Activated T-helper 1 cell treated with Interleukin-2 at 50 U/mL for 16 hours (primary cell): ENCODE results near the gene KCNIP3.

ENCODE experiments used
- DNase-seq: peaks from one replicate; pipeline ENCODE4 v3.0.0-alpha.2; 2020; ENCODE audit warnings: low read depth

The KCNIP3 gene

DNA sequence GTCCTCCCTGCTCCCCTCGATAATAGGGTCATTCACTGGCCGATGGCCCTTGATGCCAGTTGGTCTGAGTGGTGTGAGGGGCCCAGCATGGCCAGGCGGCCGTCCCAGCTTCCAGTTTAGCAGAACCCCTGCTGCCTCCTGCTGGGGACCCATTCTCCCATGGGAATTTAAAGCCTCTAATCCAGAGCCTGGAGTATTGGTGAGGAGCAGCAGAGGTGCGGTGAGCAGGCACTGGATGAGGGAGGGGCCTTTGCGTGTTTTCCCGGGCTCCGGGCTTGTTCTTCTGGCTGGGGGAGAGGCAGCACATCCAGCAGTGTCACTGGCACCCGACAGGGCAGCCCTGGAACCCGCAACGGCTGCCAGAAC lies 17.4 kb downstream of the KCNIP3 start:
- DNase-seq, result no peak

- no peak for DNase-seq
Measured at GRCh38 chr2:95314964-95315611, 17.9 kb downstream of the KCNIP3 start.

GRCh38 chr2:95315801-95316411 lies 18.8 kb downstream of the KCNIP3 start:
- no peak for DNase-seq

- no peak for DNase-seq
Measured at GRCh38 chr2:95316466-95317122, 19.4 kb downstream of the KCNIP3 start.

GRCh38 chr2:95317123-95317500 lies 20.0 kb downstream of the KCNIP3 start:
- DNase-seq, result no peak

- no peak for DNase-seq
Measured at GRCh38 chr2:95317665-95318425, 20.7 kb downstream of the KCNIP3 start.

DNA sequence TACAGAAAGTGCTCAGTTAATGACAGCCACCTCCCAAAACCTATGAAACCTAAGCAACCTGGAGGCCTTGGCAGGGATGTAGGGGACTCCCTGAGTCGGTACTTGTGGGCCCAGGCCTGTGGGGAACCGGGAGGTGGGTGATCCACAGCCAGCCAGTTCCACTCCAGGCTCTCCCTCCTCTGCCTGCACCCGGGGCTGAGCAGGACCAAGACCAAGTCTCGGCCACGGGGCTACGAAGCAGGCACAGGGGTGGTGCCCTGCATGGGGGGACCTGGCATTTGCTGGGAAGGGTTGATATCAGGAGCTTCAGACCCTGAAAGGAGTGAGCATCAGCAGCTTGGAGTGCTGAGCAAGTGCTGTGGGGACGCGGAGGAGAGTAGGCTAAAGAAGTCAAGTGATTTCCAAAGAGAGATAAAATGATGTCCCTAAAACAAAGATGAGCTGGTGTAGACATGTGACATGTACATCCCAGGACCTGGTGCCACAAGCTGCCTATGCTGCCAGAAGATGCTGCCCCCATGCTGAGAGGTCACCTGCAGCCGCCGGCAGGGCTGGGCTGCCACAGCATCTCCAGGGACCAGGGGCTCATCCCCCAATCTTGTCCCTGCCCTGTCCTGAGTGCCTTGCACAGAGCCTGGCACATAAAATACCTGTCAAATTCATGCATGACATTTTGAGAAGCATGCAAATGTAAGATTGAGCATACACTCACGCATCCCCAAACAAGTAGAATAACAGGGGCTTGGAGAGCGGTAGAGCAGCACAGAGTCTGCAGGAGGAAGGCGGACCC lies 21.5 kb downstream of the KCNIP3 start:
- DNase-seq, result no peak

DNA sequence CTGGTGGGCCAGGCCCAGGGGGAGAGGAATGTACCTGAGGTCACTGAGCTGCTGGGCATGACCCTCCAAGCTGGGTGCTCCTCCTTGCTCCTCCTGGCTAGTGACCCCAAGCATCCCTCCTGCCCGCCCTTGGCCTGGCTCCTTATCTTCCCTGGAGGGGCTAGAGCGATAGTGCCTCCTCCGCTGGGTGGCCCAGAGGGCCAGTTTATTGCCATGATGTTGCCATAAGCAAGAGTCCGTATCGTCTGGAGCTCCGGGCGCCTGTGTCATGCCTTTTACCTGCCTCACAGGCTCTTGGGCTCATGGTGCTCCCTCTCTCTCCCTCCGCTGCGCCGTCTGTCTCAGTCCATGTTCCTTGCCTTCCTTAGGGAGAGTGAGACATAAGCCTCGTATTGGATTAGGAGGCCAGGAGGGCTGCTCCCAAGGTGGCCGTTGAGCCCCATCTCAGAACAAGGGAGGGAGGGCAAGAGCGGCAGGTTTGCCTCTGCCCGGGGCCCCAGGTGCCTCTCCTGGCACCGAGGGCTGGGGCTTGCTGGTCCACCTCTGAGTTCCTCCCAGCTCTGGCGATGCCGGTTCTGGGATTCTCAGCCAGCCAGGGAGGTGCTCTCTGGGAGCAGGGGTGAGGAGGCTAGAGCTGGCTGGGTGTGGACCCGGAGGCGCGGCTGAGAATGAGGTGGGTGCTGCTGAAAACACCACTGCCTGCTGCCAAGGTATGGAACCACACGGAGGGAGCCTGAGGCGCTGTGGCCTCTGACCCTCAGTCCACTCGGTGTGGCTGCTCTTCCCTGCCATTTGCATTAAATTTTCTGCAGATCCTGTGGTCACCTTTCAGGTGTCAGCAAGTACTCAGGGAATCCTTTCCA lies 22.6 kb downstream of the KCNIP3 start:
- no peak for DNase-seq

DNA sequence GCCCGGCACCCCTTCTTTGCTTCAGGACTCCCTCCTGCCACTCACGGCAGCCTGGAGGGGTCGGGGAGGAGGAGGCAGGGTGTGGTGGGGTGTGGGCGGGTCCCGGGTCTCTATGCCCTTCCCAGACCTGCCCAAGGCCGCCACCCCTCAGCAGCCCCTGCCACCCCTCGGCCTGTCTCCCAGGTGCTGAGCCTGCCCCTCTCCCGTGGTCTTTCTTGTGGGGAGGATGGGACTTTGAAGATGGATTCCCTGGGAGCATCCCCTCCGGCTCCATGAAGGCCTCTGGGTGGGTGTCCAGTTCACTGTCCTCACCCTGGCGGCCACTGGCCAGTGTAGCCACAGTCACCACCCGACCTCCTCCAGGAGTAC lies 23.2 kb downstream of the KCNIP3 start:
- DNase-seq, result no peak

DNA sequence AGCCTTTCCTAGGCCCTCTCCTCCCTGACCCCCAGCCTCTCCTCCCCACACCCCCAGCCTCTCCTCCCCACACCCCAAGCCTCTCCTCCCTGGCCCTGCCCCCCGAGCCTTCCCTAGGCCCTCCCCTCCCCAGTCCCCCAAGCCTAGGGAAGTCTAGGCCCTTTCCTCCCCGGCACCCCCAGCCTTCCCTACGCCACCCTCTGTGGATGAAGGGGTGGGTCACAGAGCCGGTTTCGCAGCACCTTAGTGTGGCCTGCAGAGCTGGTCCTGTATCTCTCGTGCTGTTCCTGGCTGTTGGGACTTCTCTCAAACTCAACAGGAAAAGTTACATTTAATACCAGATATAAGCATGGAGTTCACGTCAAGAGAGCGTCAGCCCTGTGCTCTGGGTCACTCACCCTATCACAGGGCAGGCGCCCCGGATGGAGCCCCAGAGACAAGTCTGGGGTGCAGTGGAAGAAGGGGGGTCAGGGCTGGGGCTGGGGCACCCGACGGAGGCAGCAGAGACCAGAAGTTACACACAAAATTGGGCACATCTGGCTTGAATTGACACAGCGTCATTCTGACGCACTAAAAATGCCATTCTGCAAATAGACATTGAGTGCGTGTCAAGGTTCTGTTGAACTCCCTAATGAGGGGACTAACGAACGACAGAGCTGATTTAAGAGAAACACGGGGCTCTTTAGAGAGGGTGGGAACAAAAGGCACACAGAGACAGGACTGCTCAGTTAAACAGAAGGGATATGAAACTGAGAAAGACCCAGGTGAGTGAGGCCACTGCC lies 24.0 kb downstream of the KCNIP3 start:
- no peak for DNase-seq

- no peak for DNase-seq
Measured at GRCh38 chr2:95323347-95324155, 26.4 kb downstream of the KCNIP3 start.

GRCh38 chr2:95325026-95325425 lies 27.9 kb downstream of the KCNIP3 start:
- no peak for DNase-seq

GRCh38 chr2:95325590-95326432 lies 28.7 kb downstream of the KCNIP3 start:
- DNase-seq, result no peak

GRCh38 chr2:95326433-95327140 lies 29.4 kb downstream of the KCNIP3 start:
- DNase-seq, result no peak

DNA sequence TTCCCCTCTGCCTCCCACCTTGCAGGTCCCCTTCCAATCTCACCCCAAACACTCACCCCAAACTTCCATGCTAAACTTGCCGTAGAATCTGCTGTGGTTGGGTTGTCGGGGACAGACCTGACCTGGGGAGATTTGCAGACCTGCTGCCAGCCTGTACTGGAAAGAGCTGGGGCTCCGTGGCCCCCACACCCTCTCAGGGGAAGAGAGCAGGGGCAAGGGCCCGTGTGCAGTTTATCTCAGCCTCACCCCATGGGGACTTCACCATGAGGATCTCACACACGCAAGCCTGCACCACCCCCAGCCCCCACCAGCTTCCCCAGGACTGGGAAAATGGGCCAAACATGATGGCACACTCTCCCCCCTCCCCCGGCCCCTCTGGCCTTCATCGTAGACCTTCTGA lies 30.7 kb downstream of the KCNIP3 start:
- DNase-seq, result no peak

DNA sequence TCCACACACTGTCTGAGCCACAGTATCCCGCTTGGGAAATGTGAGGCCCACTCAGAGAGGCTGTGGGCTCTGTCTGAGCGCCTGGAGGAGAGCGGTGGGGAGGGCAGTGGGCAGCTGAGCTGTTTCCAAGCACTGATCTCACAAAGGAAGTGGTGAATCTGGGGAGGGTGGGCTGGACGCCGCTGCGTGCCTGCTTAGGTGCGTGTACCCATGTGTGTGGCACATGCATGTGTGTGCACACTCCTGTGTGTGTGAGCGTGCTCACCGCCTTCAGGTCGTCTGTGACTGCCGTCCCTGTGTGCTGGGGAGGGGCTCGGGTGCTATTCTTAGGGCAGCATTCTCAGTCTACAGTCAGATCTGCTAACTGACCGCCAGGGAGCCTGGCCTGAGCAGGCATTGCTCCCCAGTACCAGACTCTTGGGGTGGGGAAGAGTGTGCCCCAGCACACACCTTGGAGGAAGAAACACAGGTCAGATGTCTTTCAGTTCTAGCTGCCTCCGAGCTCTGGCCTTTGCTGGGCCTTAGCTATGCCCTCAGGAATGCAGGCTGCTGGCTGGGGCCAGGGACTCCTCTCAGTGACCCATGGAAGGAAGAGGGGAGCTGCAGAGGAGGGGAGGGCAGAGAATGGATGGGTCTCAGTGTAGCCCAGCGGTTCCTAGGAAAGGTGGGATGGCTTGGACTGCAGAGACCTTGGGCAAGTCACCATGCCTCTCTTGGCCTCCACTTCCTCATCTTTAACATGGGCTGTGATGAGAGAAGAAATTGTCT lies 31.4 kb downstream of the KCNIP3 start:
- DNase-seq, result no peak

DNA sequence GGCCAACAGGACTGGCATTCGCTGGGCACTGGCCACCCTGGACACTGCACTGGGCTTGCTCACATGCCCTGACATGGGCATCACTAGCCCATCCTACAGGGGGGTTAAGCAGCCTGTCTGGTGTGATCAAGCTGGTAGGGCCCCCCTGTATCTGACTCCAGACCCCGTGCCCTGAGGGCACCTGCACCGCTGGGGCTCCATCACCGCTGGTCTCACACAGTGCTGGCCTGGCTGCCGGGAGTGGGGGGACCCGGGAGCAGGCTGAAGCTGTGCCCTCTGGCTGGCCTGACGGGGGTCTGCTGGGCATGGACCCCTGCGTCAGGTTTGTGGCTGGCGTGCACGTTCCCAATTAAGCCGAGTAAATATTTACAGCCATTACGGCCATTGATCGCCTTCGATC lies 32.3 kb downstream of the KCNIP3 start:
- DNase-seq, result no peak
